ENCODE measurements around the gene GRIA1.

Gene GRIA1

GRCh38 chr5:153533546-153533945 lies 43.1 kb downstream of the GRIA1 start:
- Histone ChIP-seq H3K9me2 (replicated peaks; ENCODE audit: insufficient read depth, low read length) (no peaks in the 10 kb centered on the region), H3K36me3 (replicated peaks; ENCODE audit: insufficient read depth, low read length) (no peaks in the 10 kb centered on the region), H3K27me3 (replicated peaks; ENCODE audit: insufficient read depth, low read length) (no peaks in the 10 kb centered on the region), H3K4me2 (ENCODE audit: low read depth, low read length) (no peak overlapping the region), H3K9ac (ENCODE audit: low read length) (no peak overlapping the region), H4K20me1 (ENCODE audit: insufficient read depth, low read length) (no peaks in the 10 kb centered on the region), H3K4me1 (ENCODE audit: low read length) (no peaks in the 10 kb centered on the region), H2AFZ (ENCODE audit: low read length) (no peak overlapping the region), H3K9me3 (replicated peaks; ENCODE audit: insufficient read depth, low read length) (no peaks in the 10 kb centered on the region), H3F3A (ENCODE audit: insufficient read depth, low read length) (no peaks in the 10 kb centered on the region), H3K4me3 (ENCODE audit: low read length) (no peak overlapping the region), H3K27ac (ENCODE audit: low read length) (no peak overlapping the region), H3K79me2 (ENCODE audit: low read length) (no peaks in the 10 kb centered on the region)
- TF ChIP-seq EZH2phosphoT487 (IDR thresholded peaks at IDR 0.05; ENCODE audit: low read length) (no peak), EZH2 (optimal IDR thresholded peaks at IDR 0.05; ENCODE audit: low read depth, low read length) (no peak), CTCF (IDR thresholded peaks at IDR 0.05; ENCODE audit: low read length) (no peak)
- DNase-seq: no peak

- no peaks in the 10 kb centered on the region for H3K79me2 ChIP-seq (ENCODE audit: low read length)
- no peaks in the 10 kb centered on the region for H3F3A ChIP-seq (ENCODE audit: insufficient read depth, low read length)
- no peaks in the 10 kb centered on the region for H3K36me3 ChIP-seq (replicated peaks; ENCODE audit: insufficient read depth, low read length)
- TF ChIP-seq EZH2phosphoT487 (IDR thresholded peaks at IDR 0.05; ENCODE audit: low read length) (no peak), EZH2 (optimal IDR thresholded peaks at IDR 0.05; ENCODE audit: low read depth, low read length) (no peak), CTCF (IDR thresholded peaks at IDR 0.05; ENCODE audit: low read length) (no peak)
- H2AFZ ChIP-seq (ENCODE audit: low read length): no peak overlapping the region
- H3K9me2 ChIP-seq (replicated peaks; ENCODE audit: insufficient read depth, low read length): no peaks in the 10 kb centered on the region
- H3K4me1 ChIP-seq (ENCODE audit: low read length): no peaks in the 10 kb centered on the region
- no peak overlapping the region for H3K9ac ChIP-seq (ENCODE audit: low read length)
- no peaks in the 10 kb centered on the region for H4K20me1 ChIP-seq (ENCODE audit: insufficient read depth, low read length)
- H3K9me3 ChIP-seq (replicated peaks; ENCODE audit: insufficient read depth, low read length): no peaks in the 10 kb centered on the region
- H3K27ac ChIP-seq (ENCODE audit: low read length): no peak overlapping the region
- DNase-seq: no peak
- H3K4me2 ChIP-seq (ENCODE audit: low read depth, low read length): no peak overlapping the region
- no peaks in the 10 kb centered on the region for H3K27me3 ChIP-seq (replicated peaks; ENCODE audit: insufficient read depth, low read length)
- H3K4me3 ChIP-seq (ENCODE audit: low read length): no peak overlapping the region
These were observed 43.6 kb downstream of the GRIA1 start for GRCh38 chr5:153534102-153534501.

- Histone ChIP-seq H3K9me3 (replicated peaks; ENCODE audit: insufficient read depth, low read length) (no peaks in the 10 kb centered on the region), H2AFZ (ENCODE audit: low read length) (no peak overlapping the region), H3K4me2 (ENCODE audit: low read depth, low read length) (no peak overlapping the region), H3K9me2 (replicated peaks; ENCODE audit: insufficient read depth, low read length) (no peaks in the 10 kb centered on the region), H3K36me3 (replicated peaks; ENCODE audit: insufficient read depth, low read length) (no peaks in the 10 kb centered on the region), H3K4me3 (ENCODE audit: low read length) (no peak overlapping the region), H3F3A (ENCODE audit: insufficient read depth, low read length) (no peaks in the 10 kb centered on the region), H3K4me1 (ENCODE audit: low read length) (peaks cover 15% of the 10 kb centered on the region), H3K79me2 (ENCODE audit: low read length) (no peaks in the 10 kb centered on the region), H4K20me1 (ENCODE audit: insufficient read depth, low read length) (no peaks in the 10 kb centered on the region), H3K27me3 (replicated peaks; ENCODE audit: insufficient read depth, low read length) (no peaks in the 10 kb centered on the region), H3K9ac (ENCODE audit: low read length) (no peak overlapping the region), H3K27ac (ENCODE audit: low read length) (no peak overlapping the region)
- no peak for DNase-seq
- TF ChIP-seq CTCF (IDR thresholded peaks at IDR 0.05; ENCODE audit: low read length) (no peak), EZH2 (optimal IDR thresholded peaks at IDR 0.05; ENCODE audit: low read depth, low read length) (no peak), EZH2phosphoT487 (IDR thresholded peaks at IDR 0.05; ENCODE audit: low read length) (no peak)
These were observed 46.7 kb downstream of the GRIA1 start for GRCh38 chr5:153537207-153537606.

All from MM.1S (cell line).